GM19239 (cell line): ENCODE data around the gene SLC5A1.
"Not testable (repeated sequence)": the region's sequence is repeated elsewhere in the genome, so short reads cannot be mapped to it uniquely, and the experiment has no call there.

Experiments used
- DNase-seq: peaks from one replicate; pipeline ENCODE4 v3.0.0; 2011; ENCODE audit warnings: low spot score; ENCODE audit not compliant: insufficient read length
- FAIRE-seq: peaks from 2 replicates; lab custom pipeline; 2011; peaks lifted over from hg19 to GRCh38; lab: Jason Lieb, UNC

SLC5A1 gene

GRCh38 chr22:32082331-32082730, 39.3 kb downstream of the SLC5A1 start:
- no peak for DNase-seq
- FAIRE-seq = no peak

DNA sequence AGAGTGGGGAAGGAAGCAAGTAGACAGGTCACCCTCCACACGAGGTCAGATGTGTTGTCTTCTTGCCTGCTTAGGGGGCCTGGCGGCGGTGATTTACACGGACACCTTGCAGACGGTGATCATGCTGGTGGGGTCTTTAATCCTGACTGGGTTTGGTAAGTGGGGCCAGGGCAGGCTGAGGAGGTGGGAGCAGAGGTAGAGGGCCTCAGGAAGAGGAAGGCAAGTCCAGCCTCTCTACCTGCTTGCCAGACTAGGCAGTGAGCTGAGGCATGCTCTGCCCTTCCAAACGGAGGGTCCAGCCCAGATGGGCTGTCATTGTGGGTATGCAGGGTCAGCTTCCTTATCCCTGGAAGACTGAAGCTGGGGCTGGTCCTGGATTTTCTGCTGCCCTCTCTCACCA, 39.9 kb downstream of the SLC5A1 start:
- FAIRE-seq (no peak), DNase-seq (no peak)

DNA sequence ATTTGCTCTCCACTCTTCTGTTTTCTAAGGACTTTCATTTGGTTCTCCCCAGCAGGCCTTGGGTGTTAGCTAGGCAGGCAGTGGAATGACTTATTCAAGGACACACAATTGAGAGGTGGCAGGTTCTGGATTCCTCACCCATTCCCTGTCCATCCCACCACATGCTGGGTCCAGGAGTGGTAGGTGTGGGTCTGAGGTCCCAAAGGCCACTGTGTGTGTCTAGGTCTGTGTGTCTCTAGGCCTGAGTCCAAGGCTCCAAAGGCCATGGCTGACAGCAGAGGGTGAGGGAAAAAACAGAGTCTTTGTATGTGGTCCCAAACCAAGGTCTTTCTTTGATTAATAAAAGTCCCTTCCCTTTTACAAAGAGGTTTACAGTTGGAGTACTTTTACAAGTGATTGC, 40.8 kb downstream of the SLC5A1 start:
- FAIRE-seq = no peak
- no peak for DNase-seq

DNA sequence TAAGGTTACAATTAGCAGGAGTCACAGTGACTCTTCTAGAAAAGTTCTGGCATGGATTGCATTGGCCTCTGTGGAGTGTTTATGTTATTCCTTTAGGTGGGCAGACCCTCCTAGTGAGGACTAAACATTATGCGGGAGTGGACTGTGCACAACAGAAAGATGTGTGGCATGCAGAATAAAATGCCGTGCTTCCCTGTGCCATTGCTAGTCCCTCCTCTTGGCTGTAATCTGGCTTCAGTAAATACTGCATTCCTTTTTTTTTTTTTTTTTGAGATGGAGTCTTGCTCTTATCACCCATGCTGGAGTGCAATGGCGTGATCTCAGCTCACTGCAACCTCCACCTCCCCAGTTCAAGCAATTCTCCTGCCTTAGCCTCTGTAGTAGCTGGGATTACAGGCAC, 45.0 kb downstream of the SLC5A1 start:
- DNase-seq = no peak
- FAIRE-seq = no peak

DNA sequence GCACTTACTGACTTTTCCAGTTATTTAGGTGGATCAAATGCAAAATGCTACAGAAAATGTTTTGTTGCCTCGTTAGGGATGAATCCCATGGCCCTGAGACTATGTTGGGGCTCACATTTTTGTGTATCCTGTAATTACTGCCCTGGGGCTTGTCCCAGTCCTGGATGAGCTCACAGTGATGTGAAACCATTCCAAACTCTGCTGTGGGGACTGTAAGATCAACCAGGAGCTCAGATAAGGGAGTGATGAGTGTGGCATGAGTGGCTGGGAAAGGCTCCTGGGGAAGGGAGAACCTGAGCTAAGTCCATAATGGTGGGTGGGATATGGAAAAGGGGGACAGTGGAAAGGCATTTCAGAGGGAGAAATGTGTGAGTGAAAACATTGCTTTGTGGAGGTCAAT, 54.0 kb downstream of the SLC5A1 start:
- no peak for FAIRE-seq
- no peak for DNase-seq

DNA sequence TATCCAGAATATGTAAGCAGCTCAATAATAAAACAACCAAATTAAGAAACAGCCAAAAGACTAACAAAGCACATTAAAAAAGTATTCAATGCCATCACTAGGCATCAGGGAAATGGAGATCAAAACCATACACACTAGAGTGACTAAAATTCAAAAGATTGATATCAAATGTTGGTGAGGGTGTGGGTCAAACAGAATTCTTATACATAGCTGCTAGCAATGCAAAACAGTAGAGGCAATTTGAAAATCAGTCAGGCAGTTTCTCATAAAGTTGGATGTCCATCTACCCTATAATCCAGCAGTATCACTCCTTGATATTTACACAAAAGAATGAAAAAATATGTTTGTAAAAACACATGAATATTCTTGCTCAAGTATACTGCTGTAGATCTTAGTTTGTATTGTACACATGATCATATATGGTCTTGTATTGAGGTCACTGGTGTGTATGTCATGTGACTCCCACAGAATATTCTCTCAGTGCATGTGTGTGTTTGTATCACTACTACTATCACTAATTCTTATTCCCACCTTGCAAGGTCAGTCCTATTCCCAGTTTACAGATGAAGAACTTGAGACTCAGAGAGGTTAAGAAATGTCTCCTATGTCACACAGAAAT, 54.9 kb downstream of the SLC5A1 start:
- DNase-seq = no peak
- FAIRE-seq = no peak

DNA sequence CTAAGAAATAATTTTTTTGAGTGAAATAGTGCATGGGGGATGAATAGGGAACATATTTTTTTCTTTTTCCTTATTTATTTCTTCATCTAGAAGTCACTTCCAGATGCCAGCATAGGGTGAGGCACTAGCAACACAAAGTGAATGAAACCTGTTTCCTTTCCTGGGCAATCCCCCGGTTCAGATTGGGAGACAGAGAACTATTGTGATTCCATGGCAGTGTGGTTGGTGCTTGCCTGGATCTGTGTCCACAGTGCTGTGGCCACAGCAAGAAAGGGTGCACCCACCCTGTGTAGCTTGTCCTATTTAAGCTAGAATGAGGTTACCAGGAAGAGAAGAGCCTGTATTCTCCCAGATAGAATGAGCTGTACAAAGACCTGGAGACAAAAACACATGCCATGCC, 57.6 kb downstream of the SLC5A1 start:
- no peak for DNase-seq
- no peak for FAIRE-seq

DNA sequence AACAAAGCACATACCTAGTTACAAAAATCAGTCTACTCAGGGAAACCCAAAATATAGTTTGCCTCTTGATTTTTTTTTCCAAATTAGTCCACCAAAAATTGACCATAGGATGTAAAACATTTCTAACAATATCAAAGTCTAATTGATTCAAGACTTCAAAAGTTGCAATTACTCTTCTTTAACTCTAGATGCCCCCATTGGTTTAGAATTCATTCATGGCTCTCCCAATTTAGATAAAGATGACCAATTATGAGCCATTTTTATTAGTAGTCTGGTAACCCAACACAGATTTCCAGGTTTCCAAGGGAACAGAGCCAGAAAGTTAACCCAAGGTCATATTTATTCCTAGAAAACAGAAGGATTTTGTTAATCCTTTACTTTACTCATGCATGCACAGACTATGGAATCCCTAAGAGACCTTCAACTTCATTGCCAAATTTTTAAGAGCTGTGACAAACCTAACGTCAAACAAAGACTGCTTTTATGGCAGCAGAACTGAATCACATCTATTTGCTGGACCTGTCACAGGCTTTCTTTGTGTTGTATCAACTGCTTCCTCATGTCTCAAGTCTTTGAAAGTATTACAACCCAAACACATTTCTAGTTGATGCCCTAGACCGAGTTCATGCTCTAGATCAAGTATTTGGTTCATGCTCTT, 60.7 kb downstream of the SLC5A1 start:
- DNase-seq (no peak), FAIRE-seq (no peak)

- no peak for FAIRE-seq
- DNase-seq = no peak
Measured at GRCh38 chr22:32106930-32107329, 63.9 kb downstream of the SLC5A1 start.

DNA sequence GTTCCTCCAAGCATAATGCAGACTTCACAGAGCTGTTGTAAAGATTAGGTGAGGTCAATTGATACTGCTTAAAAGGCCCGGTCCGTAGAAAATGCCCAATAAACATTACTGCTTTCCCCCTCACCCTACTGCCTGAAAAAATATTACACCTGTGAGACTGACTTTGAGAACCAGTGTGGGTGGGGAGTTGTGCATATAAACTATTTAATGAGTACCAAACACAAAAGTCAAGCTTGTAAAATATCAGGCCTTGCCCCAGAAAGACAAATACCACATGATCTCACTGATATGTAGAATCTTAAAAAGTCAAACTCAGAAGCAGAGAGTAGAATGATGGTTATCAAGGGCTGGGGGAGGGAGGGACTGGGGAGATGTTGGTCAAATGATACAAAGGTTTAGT, 69.3 kb downstream of the SLC5A1 start:
- no peak for FAIRE-seq
- no peak for DNase-seq

DNA sequence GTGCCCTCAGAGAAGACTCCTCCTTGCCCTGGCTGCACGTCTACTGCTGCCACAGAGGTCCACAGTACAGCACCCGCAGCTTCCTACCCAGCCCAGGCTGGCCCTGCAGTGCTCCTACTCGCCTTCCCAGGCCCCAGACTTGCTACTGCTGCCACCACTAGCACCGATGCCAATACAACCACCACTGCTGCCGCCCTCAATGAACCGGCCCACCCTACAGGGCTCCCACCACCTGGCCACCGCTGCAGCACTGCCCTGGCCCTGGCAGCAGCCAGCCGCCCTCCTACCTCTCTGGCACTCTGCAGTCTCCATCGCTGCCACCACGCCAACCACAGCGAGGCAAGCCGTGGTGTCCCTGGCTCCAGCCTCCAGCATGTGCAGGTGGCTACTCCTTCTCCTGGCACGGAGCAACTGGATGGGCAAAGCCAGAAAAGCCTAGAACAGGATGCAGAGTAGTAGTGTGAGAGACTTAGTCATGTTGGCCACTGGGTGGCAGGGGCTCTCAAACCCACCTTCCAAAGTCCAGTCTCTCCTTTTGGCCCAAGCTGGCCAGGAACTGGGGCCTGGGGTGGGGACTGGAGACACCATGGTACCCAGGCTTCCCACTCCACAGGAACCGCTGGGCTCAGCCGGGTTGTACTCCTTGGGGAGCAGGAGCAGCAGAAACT, 76.6 kb downstream of the SLC5A1 start:
- DNase-seq (no peak), FAIRE-seq (no peak)

GRCh38 chr22:32120603-32121002, 77.5 kb downstream of the SLC5A1 start:
- FAIRE-seq (no peak), DNase-seq (no peak)

- no peak for DNase-seq
- FAIRE-seq = no peak
Measured at GRCh38 chr22:32122899-32123298, 79.8 kb downstream of the SLC5A1 start.

- no peak for DNase-seq
- no peak for FAIRE-seq
Measured at GRCh38 chr22:32123657-32124056, 80.6 kb downstream of the SLC5A1 start.

- DNase-seq (no peak), FAIRE-seq (no peak)
Measured at GRCh38 chr22:32127904-32128303, 84.8 kb downstream of the SLC5A1 start.

GRCh38 chr22:32130464-32130863, 87.4 kb downstream of the SLC5A1 start:
- FAIRE-seq (no peak), DNase-seq (no peak)

DNA sequence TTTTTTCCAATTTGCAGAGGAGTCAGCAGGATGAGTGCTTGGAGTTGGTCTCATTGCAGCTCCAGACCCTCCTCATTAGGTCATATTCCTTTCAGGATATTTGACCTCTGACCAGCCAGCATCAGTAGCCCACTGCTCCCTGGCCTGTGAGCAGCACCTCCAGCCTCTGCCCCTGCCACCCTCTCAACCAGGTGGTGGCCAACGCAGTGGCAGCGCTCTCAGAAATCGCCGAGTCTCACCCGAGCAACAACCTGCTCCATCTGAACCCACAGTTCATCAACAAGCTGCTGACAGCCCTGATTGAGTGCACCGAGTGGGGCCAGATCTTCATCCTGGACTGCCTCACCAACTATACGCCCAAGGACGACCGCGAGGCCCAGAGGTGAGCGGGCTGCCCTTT, 89.1 kb downstream of the SLC5A1 start:
- FAIRE-seq (no peak), DNase-seq (no peak)

GRCh38 chr22:32132783-32133182, 89.7 kb downstream of the SLC5A1 start:
- FAIRE-seq (no peak), DNase-seq (no peak)

DNA sequence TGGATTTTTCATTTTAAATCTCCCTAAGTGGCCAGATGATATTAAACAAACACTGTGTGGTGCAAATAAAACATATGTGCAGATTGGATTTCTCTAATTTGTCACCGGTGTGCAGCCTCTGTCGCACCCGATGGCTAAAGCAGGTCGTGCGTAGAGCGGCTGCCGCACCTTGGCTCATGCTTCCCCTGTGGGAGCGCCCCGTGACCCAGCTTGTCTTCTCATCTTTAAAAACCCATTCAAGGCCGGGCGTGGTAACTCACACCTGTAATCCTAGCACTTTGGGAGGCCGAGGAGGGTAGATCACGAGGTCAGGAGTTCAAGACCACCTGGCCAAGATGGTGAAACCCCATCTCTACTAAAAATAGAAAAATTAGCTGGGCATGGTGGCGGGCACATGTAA, 91.7 kb downstream of the SLC5A1 start:
- FAIRE-seq, DNase-seq: not testable (repeated sequence)

DNA sequence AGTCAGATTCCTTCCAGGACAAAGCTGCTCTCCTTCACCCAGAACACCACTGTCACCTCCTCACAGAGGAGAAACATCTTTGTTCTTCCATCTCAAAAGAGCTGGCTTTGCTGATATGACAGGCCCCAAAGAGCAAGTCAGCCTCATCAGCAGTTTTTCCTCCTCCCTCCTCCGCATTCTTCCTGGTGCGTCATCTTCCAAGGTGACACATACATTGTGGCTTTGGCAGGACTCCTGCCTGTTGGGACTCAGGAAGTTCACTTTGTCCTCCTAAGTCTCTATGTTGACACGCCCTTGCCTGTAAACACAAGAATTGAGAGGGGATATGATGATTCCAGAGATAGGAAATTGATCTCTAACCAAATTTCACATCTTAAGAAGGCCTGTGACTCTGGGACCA, 92.9 kb downstream of the SLC5A1 start:
- not testable (repeated sequence) for FAIRE-seq

GRCh38 chr22:32136881-32137280, 93.8 kb downstream of the SLC5A1 start:
- FAIRE-seq, DNase-seq: not testable (repeated sequence)

More for the DNA sequence above, 92.9 kb downstream of the SLC5A1 start:
- not testable (repeated sequence) for DNase-seq
